IPS-18c (cell line): ENCODE results near the gene ALOX5.
"Not testable (repeated sequence)": the region's sequence is repeated elsewhere in the genome, so short reads cannot be mapped to it uniquely, and the experiment has no call there.

Source experiments
- H3K4me3 ChIP-seq: 2 replicates; pipeline ENCODE4 v1.7.0; 2013; ENCODE audit warnings: low read depth, mild to moderate bottlenecking, low read length, moderate library complexity; ENCODE audit not compliant: insufficient read depth
- H3K9me3 ChIP-seq: one replicate; pipeline ENCODE4 v1.6.1; 2013; ENCODE audit warnings: mild to moderate bottlenecking, low read length, moderate library complexity; ENCODE audit not compliant: control insufficient read depth, insufficient read depth

Gene ALOX5

DNA sequence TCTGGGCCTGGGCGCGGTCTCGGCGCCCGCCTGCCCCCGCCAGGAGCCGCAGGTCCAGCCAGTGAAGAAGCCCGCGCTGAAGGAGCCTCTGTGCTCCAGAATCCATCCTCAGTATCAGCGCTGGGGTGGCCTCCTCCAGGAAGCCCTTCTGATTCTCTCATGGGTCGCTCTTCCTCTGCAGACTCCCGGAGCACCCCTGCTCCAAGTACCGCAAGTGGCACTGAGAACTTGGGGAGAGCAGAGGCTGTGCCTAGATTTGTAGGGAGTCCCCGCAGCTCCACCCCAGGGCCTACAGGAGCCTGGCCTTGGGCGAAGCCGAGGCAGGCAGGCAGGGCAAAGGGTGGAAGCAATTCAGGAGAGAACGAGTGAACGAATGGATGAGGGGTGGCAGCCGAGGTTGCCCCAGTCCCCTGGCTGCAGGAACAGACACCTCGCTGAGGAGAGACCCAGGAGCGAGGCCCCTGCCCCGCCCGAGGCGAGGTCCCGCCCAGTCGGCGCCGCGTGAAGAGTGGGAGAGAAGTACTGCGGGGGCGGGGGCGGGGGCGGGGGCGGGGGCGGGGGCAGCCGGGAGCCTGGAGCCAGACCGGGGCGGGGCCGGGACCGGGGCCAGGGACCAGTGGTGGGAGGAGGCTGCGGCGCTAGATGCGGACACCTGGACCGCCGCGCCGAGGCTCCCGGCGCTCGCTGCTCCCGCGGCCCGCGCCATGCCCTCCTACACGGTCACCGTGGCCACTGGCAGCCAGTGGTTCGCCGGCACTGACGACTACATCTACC lies at the start of gene ALOX5:
Gene ALOX5 (plus strand): TSS at position 641 of the 774 bp plus-strand sequence. CDS start 64 bp downstream, at position 705.
- H3K4me3 ChIP-seq: peak within 1 kb of the TSS; percentile 61

GRCh38 chr10:45325116-45325515 lies 48.9 kb upstream of the ALOX5 start:
- no peak overlapping the region for H3K4me3 ChIP-seq
- peaks cover 3% of the 10 kb centered on the region for H3K9me3 ChIP-seq

More for the DNA sequence above, at the start of gene ALOX5:
- no peaks in the 10 kb centered on the region for H3K9me3 ChIP-seq

- H3K9me3 ChIP-seq, H3K4me3 ChIP-seq: not testable (repeated sequence)
These were observed 47.2 kb upstream of the ALOX5 start for GRCh38 chr10:45326864-45327263.

DNA sequence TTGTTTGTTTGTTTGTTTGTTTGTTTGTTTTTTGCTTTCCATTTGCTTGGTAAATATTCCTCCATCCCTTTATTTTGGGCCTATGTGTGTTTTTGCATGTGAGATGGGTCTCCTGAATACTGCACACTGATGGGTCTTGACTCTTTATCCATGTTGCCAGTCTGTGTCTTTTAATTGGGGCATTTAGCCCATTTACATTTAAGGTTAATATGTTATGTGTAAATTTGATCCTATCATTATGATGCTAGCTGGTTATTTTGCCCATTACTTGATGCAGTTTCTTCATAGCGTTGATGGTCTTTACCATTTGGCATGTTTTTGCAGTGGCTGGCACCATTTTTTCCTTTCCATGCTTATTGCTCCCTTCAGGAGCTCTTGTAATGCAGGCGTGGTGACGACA lies 42.2 kb upstream of the ALOX5 start:
- not testable (repeated sequence) for H3K4me3 ChIP-seq
- H3K9me3 ChIP-seq: peaks cover 13% of the 10 kb centered on the region

DNA sequence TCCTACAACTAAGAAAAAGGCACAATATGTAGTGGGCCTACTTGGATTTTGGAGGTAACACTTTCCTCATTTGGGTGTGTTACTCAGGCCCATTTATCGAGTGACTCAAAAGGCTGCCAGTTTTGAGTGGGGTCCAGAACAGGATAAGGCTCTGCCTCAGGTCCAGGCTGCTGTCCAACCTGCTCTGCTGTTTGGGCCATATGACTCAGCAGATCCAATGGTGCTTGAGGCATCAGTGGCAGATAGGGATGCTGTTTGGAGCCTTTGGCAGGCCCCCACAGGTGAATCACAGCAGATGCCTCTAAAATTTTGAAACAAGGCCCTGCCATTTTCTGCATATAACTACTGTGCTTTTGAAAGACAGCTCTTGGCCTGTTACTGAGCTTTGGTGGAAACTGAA lies 34.1 kb upstream of the ALOX5 start:
- no peak overlapping the region for H3K4me3 ChIP-seq
- no peaks in the 10 kb centered on the region for H3K9me3 ChIP-seq

GRCh38 chr10:45340420-45340819 lies 33.6 kb upstream of the ALOX5 start:
- not testable (repeated sequence) for H3K9me3 ChIP-seq, H3K4me3 ChIP-seq

- H3K9me3 ChIP-seq, H3K4me3 ChIP-seq: not testable (repeated sequence)
These were observed 27.2 kb upstream of the ALOX5 start for GRCh38 chr10:45346652-45347335.

DNA sequence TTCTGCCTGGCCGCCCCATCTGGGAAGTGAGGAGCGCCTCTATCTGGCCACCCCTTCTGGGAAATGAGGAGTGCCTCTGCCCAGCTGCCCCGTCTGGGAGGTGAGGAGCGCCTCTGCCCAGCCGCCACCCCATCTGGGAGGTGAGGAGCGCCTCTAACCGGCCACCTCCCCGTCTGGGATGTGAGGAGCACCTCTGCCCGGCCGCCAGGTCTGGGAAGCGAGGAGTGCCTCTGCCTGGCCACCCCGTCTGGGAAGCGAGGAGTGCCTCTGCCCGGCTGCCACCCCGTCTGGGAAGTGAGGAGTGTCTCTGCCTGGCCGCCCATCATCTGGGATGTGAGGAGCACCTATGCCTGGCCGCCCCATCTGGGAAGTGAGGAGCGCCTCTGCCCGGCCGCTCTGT lies 26.6 kb upstream of the ALOX5 start:
- not testable (repeated sequence) for H3K9me3 ChIP-seq, H3K4me3 ChIP-seq

GRCh38 chr10:45348196-45348765 lies 25.7 kb upstream of the ALOX5 start:
- H3K9me3 ChIP-seq, H3K4me3 ChIP-seq: not testable (repeated sequence)

DNA sequence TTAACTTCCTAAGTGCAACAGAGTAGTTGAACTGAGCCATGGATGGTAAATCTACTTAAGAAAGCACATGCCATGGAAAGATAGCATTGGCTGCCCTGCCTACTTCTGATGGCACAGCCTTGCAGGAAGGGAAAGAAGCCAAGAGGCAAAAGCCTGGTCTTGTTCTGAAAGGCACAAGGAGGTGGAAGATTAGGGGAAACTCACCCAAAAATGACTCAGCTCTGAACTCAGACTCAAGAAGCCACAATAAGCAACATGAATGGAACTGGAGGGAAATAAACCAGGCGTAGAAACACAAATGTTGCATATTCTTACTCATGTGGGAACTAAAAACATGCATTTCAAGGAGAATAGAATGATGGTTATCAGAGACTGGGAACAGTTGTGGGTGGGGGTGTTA lies 20.8 kb upstream of the ALOX5 start:
- no peak overlapping the region for H3K4me3 ChIP-seq

DNA sequence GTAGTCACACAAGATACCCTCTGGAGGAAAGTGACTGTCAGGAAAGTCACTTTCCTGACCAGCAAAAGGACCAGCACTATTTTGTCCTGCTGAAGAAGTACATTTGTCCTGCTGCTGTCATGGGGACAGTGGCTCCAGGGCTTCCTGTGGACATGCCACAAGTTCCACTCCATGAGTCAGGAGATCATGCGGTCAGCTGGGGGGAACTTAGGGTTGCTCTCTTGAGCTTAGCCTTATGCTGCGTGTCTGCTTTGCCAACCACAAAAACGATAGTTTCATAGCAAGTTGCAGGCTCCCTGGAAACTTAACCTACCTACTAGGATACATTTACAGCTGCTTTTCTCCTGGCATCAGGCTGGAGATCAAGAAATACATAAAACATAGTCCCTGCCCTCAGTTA lies 19.8 kb upstream of the ALOX5 start:
- Histone ChIP-seq H3K9me3 (no peaks in the 10 kb centered on the region), H3K4me3 (no peak overlapping the region)

More for the DNA sequence above, 20.8 kb upstream of the ALOX5 start:
- no peaks in the 10 kb centered on the region for H3K9me3 ChIP-seq

DNA sequence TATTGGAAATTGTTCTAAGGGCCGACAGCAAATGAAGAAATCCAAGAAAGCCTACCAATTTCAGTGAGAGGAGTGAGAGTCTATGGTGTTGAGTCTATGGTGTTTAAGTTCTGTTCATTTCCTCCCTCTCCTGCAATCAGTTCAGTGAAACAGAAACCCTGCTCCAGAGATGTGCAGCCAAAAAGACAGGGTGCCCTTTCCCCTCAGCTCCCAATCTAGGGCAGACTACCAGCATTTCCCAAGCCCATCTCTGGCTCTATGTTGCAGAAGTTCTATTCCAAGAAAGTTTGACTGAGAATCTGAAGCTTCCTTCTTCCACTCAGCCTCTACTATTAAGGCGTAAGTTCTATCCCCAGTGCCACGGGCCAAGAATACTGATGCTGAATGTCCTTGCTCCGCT lies 18.5 kb upstream of the ALOX5 start:
- no peaks in the 10 kb centered on the region for H3K9me3 ChIP-seq

DNA sequence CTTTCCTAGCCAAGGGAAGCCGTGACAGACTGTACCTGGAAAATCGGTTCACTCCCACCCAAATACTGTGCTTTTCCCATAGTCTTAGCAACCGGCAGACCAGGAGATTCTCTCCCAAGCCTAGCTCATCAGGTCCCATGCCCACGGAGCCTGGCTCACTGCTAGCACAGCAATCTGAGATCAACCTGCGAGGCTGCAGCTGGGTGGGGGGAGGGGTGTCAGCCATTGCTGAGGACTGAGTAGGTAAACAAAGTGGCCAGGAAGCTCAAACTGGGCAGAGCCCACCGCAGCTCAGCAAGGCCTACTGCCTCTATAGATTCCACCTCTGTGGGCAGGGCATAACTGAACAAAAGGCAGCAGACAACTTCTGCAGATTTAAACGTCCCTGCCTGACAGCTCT lies 15.1 kb upstream of the ALOX5 start:
- H3K9me3 ChIP-seq, H3K4me3 ChIP-seq: not testable (repeated sequence)

More for the DNA sequence above, 18.5 kb upstream of the ALOX5 start:
- H3K4me3 ChIP-seq: no peak overlapping the region

GRCh38 chr10:45361983-45362799 lies 11.8 kb upstream of the ALOX5 start:
- H3K4me3 ChIP-seq: peak overlapping the region; percentile 44; the same call in 1 of the 2 replicates
- H3K9me3 ChIP-seq: not testable (repeated sequence)

DNA sequence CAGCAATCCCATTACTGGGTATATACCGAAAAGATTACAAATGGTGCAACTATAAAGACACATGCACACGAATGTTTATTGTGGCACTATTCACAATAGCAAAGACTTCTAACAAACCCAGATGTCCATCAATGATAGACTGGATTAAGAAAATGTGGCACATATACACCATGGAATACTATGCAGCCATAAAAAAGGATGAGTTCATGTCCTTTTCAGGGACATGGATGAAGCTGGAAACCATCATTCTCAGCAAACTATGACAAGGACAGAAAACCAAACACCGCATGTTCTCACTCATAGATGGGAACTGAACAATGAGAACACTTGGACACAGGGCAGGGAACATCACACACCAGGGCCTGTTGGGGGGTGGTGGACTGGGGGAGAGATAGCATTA lies 6.4 kb upstream of the ALOX5 start:
- H3K9me3 ChIP-seq, H3K4me3 ChIP-seq: not testable (repeated sequence)

DNA sequence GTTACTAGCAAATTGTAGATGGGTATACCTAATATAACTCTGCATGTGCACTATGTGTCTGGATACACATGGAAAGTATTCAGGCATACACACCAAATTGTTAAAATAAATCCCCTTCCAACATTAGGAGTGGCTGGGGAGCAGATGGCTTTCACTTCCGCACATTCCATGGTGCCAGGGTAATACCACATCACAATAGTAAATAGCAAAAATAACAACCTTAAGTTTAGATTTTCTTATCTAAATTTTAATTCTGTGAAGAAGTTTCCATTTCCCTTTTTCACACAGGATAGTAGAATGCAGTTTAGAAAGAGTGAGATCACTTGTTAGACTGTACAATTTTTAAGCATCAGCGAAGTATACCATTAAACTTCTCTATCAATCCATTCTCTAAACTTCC lies 5.8 kb upstream of the ALOX5 start:
- no peak overlapping the region for H3K4me3 ChIP-seq
- H3K9me3 ChIP-seq: no peaks in the 10 kb centered on the region

GRCh38 chr10:45370202-45370955 lies 3.6 kb upstream of the ALOX5 start:
- H3K9me3 ChIP-seq: no peaks in the 10 kb centered on the region
- no peak overlapping the region for H3K4me3 ChIP-seq
